Activated gamma-delta T cell treated with anti-CD3 and anti-CD28 coated beads, Interleukin-2, amount 50 U/mL, for 16 hours (primary cell): ENCODE measurements around the gene HOXB7.

Experiments used
- DNase-seq: peaks from one replicate; pipeline ENCODE4 v3.0.0-alpha.2; 2020; ENCODE audit warnings: low read depth

The HOXB7 gene

DNA sequence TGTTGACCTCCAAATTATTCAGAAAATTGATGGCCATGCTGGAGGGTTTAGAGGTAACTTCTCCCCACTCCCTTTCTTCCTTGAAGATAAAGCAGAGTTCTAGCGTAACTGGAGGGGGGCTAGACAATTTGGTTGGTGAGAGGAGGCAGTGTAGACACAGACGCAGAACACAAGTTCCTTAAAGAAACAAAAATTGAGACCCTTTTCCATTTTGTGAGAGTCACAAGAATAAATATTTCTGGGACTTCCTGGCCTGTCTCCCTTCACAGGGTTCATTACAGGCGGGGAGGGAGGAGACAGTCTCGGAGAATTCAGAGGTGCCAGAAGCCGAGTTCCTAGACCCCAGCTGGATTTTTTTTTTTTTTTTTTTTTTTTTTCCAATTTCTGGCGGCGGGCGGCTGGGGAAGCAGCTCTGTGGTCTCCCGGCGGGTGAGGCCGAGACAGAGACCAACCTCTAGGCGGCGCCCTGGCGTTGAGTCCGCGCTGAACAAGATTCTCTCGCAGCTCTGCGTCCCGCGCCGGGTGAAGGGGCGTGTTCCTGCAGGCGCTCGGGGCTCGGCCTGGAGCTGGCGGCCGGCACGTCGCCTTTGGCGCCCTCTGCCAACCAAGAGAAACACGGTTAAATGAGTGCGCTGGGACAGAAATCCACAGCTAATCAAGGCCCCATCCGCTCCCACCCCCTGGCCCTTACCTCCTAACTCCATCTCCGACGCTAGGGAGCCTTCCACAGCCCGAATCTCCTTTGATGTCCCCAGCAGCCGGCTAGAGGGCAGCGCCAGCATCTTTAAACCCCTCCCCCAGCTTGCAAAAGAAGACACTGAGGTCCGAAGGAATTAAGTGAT lies 25.6 kb upstream of the HOXB7 start:
- peak; percentile 61 for DNase-seq

DNA sequence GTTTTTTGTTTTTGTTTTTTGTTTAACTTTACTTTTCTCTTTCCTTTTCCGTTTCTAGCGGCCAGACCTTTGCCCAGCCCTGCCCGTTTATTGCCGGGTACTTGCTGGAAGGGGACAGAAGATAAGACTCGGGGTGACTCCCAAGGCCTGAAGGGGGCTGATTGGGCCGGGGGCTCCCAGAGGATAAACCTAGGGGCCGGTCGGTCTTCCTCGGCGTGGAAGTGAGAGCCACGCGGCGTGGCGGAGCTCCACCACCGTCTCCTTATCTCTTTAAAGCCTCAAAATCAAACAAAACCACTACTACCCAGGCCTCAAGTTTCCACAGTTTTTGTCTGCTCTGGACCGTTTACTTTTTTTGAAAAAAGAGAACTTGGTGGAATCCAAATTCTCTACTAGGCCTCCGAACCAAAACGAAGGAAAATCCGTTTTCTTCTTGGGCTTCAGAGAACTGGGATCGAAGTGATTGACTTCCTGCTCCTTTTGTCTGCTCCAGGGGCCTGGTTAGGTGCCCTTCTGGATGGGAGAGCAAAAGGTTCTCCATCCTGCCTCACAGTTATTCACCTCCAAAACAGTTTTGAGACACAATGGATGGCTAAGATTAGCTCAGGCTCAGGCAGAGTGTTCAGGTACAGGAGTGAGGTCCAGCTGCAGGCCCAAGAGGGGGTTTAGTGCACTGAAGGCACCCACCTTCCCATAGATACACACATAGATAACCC lies 23.8 kb upstream of the HOXB7 start:
- no peak for DNase-seq

DNA sequence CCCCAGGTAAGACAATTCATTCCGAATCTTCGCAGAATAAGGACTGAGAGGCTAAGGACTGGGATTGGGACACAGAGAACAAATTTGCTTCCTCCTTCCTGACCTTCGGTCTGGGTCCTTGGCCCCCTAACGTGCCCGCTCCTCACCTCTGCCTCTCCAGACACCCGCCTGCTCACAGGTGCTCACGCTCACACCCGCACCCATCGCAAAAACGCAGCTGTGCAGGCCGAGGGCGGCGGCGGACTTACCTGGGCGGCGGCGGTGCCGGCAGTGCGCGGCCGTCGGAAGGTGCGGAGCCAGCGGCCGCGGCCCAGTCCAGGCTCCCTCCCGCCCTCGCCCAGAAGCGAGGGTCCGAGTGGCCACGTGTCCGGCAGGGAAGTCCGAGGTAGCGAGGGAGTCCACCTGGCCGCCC lies 22.5 kb upstream of the HOXB7 start:
- DNase-seq, result no peak

DNA sequence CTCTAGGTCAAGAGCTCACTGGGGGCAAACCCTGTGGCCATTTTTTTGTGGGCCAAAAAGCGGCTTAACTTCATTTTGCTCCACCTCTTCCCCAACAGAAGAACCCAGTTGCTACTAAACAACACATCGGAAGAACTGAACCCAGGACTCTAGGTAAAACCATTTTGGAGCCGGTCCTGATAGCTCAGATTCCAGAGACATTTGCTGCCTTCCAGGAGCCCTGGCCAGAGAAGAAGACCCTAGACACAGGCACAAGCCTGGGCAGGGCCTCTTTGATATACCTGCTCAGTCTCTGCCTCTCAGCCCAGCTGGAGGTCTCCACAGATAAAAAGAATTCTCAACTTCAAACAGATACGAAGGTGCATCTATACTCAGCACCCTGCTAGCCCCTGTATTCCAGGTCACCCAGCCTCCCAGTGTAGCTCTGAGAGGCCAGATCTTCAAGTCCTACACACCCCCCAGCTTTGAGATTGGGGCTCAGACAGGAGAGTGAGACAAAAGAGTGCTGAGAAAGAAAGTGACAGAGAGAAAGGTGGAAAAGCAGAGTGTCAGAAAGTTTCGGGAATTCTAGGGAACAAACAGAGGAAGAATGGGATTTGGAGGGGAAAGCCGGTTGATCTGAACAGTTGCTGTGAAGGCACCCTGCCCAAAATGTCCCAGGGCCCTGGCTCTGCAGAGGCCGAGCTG lies 21.9 kb upstream of the HOXB7 start:
- no peak for DNase-seq

DNA sequence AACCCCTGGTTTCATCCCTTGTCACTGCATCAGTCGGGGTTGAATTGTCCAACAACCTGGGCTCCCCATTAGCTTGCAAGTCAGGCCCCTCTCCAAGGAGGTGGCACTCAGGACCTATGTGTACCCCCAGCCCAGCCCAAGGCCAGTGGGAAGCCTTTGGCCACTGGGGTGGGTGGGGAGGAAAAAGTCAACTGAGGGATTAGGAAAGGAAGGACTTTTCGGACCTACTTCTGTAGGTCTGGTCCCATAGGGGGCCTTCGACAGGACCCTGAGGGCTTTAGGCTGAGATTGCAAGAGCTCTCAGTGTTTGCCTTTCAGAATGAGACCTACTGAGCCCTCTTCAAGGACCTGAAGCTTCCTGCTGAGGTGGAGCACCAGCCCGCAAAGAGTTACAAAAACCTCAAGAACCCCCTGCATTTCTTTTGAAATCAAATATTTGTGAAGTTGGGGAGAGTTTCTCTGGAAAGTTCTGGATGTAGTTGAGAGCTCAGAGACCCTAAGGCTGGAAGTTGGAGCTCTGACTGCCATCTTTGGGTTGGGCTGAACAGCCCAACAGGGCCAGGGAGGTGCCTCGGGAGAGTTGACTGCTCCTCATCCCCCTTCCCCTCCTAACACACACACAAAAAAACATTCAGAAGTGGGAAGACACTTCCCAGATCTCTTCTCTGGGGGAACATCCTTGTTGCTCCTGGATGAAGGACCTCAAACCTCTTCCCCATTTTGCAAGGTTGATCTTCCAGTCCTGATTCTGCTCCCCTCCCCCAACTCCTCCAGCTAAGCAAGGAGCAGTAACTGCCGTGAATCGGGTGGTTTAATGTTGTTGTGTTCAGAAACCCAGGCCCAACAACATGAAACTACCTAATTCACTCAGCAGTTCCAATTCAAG lies 21.1 kb upstream of the HOXB7 start:
- DNase-seq, result no peak

DNA sequence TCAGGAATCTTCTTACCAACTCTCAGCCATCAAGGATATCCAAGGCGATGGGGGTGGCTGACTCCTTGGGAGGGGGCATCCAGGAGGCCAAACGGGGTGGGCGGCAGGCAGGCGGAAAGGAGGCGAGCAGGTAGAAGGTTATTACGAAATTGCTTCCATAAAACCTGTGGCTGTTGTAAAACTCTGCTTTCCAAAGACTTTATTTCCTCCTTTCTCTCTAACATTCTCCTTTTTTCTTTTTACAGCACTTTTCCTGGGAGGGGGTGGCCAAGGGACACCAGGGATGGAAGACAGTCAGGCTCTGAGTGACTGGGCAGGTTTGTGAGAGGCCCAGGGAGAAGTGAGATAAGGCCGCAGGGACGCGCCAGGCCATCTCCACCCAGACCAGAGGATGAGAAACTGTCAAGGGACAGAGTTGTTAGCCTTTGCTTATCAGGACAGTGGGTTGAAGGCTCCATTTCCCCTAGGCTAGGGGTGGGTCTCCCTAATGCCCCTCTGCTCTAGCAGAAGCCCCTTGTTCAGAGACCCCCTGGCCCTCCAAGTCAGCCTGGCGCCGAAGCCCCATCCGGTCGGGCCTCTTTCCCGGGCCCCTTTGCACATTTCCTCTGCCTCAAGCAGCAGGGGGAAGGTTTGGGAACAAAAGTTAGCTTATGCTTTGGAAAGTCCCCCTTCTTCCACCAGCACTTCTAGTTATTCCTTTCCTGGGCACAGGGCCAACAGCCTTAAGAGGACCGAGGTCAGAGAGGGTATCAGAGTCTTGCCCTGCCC lies 20.3 kb upstream of the HOXB7 start:
- DNase-seq, result no peak

DNA sequence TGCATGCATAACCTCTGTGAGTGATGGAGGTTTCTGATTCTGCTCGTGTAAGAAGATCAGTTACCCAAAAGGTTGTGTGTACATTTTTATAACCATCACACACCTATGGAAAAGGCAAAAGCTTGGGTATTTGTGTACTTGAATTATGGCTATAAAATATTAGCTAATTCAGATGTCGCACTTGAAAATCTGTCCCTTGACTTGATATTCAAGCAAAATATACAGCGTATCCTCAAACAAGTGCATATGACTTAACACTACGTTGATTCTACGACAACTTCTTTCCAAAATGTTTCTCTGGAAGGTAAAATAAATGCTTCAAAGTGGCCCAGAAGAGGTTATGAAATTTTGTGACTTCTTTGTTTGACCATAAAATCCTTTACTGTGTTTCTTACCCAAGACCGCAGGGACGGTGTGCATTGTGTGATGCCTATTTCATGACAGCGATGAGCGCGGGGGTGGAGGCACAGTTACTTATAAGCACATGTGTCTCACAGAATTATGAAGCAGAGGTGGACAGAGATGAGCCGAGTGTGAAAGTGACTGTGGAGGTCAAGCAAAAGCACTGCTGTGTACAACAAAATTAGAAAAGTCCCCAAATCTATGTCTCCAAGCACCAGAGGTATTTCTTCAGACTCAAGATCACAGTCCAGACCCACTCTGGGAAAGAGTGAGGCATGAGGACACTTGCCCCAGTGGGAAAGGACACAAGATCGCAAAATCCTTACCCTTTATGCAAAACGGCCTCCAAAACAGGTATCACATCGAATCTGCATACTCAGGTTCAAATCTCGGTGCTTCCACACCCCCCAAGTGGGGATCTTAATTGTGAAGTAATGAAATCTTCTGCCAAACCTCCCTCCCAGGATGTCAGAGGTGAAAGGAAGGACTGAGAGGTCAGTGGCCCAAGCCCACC lies 19.4 kb upstream of the HOXB7 start:
- no peak for DNase-seq

DNA sequence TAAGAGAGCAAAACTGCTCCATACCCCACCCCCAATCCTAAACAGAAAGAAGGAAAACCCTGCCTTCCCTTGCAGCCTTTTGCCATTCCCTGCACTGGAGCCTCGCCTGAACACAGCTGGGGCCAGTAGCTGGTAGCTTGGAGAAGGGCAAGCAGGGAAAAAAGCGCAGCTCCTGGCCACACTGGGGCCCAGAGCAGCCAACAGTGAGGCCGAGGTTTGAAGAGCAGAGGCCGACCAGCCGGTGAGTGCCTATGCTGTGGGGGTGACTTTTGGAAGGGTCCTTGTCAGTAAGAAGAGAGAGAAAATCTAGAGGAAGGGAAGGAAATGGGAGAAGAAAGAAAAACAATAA lies 18.6 kb upstream of the HOXB7 start:
- no peak for DNase-seq

DNA sequence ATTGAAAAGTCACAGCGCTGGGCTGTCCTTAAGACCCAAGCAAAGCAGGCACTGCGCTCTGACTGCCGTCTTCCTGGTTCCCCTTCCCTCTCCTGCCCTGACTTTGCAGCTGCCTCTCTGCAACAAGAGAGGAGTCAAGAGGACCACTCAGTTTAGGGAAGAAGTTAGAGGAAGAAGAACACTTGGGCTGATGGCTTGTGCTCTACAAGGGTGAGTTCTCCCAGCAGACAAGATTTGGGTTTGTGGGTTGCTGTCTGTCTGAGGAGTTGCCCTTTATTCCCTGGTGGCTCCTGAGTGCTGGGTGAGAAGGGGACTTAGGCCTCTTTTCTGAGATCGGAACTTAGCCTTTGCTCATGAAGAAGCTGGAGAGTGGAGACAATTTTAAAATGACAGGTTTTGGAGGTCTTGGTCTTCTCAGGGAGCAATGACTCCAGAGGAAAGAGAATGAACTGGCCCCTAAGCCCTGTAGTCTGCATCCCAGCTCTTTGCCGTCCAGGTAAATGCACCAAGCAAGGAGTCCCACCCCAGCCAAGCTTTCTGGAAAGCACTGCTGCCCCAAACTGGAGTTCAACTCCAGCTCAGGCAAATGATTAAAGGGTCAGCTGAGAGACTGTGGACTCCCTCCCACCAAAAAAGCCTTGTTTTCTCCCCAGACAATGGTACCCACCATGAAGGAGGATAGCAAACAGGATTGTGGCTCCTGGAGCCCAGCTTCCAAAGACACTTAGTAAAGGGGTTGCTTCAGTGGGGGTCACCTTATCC lies 18.0 kb upstream of the HOXB7 start:
- no peak for DNase-seq

DNA sequence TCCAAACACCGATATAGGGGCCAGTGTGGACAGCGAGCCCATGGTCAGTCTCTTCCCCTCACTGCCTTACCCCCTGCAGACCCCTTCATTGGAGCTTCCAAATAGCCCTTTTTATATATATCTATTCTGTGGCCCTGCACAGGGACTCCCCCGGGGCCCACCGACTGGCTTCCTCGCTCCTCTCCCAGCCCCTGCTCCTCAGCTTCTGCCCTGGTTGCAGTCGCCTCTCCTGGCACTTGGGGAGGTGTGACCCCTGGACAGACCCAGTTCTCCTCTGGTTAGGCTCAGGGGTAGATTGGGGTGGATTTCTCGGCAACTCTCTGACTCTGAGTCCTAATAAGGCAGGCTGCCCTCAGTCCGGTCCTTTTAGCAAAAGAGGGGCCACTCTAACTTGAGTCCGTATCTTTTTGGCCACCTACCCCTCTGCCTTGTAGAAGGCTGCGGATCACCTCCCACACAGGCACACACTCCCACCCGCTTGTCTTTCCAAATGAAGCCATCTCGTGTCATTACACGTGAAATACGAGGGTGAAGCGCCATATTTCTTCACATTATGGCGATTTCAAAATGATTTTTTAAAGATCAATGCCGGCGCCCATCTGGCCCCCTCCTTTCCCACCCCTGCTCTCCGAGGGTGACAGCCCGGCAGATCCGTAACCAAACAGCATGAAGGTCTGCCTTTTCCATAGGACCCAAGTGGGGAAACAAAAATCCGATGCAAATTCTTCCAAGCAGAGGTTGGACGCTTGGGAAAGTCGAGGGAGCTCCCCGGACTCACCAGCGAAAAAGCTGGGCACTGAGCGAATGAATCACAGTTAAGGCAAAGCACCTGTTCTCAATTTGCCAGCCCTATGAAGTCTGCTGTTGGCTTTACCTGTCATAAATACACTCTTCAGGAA lies 17.1 kb upstream of the HOXB7 start:
- no peak for DNase-seq

DNA sequence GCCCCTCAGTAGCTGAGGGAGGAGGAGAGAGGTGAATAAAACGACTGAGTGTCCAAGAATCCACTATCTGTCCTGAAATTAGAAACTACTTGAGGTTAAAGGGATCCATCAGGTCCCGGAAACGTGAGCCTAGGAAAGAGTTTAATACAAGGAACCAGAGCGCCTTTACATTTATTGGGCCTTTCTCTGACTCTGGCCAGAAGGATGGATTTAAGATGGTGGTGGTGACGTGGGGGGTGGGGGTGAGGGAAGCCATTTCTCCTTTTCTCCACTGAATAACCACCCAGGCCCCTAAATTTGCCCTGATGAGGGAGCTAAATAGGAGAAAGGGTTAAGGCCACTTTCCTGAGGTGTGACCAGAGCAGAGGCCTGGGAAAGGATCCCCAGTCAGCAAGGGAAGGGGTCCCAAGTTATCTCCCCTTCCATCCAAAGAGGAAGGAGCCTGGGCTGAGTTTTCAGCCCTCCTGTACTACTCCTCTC lies 16.3 kb upstream of the HOXB7 start:
- no peak for DNase-seq

DNA sequence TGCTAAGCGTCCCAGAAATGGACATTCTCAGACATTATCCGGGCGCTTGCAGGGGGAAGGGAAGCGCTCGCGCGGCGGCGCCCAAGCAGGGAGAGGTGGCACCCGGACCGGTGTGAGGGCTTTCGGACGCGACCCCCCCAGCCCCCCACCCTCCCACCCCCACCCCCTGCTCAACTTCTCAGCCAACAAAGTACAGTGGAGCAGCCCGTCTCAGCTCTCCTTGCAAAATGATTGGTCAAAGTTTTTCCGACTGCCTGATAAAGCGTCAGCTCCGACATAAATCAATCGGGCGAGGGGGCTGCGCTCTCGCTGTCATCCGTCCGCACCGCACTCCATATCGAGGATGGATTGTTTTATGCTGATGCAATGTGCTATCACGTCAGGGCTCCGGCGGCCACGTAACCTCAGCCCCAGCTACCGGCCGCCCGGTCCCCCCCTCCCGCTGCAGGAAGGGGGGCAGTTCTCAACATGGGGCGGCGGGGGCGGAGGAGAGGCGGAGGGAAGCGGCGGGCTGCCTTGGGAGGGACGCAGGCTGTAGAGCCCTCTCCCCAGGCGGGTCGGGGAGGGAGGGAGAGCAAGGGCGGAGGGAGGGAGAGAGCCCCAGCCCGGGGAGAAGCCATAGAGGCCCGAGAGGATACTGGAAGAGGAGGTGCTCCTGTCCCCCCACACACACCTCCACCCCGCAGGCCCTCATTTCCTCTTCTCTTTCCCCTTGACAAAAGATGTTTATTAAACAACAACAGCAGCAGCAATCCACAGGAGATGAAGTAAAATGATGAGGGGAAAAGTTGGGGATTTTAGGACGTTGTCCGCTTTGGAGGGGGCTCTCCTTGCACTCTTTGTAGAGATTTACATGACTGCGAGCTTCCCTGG lies 15.7 kb upstream of the HOXB7 start, which contains the start of gene HOXB9:
Gene HOXB9 (minus strand): TSS at position 114 of the 873 bp plus-strand sequence. CDS start 89 bp downstream, at position 25.
- peak; percentile 49 for DNase-seq

DNA sequence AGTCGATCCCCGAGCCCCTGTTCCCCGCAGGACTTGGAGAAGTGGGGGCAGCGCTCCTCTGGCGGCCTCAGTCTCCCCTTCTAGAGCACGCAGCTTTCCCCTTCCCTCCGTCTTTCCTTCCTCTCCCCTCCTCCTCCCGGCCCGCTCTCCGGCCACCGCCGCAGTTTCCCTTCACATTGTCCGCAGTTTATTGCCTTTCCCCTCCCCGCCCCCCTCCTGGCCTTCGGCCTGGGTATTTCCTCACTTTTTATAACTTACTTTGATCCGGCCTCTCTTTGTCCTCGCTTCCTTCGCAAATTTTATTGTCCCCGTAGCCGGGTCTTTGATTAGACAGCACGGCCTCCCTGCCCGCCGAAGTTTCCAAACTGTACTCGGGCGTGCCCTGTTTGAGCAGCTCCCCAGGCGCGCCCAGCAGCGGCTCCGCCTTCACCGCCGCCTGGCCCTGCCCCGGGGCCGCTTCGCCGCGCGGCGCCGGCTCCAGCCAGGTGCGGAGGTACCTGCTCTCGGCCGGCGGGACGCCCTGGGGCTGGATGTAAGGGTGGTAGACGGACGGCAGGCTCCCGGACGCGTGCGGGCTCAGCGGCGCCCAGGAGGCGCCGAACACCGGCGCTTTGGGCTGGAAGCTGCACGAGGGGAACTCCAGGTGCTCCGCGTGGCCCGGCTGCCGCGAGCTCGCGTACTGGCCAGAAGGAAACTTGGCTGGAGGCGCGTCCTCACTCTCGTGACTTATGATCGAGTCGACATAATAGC lies 14.9 kb upstream of the HOXB7 start:
- no peak for DNase-seq

DNA sequence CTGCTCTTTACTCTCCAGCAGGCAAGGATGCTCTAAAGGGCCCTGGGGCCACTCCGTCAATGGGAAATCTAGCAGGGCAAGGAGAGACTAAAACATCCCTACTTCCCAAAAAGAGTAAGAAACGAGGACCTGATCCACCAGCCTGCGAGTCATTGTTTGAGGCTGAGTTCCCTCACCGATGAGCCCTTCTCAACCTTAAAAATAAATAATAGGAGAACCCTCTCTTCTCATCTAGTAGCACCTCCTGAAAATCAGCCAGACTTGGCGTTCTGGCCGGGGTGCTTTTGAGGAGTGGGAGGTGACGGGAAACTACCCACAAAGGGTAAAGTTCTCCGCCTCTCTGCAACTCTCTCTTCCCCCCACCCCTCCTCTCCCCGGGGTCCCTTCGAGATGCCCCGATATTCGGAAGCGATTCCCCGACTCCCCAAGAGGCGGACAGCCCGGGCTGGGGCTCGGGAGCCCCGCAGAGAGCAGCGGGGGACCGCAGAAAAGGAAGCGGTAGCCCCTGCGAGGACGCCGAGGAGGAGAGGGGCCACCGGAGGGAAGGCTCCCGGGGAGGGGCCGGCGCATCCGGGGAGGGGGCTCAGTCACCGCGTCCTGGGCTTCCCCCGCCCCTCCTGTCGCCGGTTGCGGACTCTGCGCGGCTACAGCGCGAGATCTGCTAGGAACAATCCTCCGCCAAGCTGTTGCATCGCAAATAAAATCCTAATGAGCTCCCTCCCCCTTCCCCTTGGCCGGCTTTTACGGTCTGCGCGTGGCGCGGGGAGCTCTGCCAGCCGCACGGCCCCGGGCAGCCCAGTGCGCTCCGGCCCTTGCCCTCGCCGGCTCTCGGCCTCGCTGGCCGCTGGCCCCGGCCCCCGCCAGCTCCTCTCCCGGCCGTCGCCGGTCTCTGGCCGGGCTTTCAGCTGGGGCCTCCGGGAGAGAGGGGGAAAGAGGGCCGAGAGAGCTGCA lies 14.0 kb upstream of the HOXB7 start:
- DNase-seq, result no peak

DNA sequence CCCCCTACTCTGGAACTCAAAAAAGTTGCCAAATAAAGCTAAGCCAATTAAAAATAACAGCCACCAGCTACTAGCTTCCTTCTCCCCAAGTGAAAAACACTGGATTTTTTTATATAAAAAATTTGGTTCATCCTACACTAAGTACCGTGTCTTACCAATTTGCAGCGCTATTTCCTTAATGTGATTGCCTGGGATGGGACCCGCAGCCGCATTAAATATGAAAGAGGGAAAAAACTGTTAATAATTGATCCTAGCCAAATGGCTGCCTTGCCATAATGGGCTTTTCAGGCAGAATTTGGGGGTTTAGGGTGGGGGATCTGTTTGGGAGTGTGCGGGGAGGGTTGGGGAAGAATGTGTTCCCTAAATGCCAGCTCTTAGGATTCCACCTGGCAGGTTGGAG lies 13.3 kb upstream of the HOXB7 start:
- no peak for DNase-seq
